HG03571 (cell line): Measurements from ENCODE around the gene C1GALT1.
"Not testable (repeated sequence)": the region's sequence is repeated elsewhere in the genome, so short reads cannot be mapped to it uniquely, and the experiment has no call there.

Experiments used
- ATAC-seq: cut with Tn5 transposase; IDR thresholded peaks from one replicate; pipeline ENCODE4 v1.9.1; 2021; ENCODE audit not compliant: unreplicated experiment

The C1GALT1 gene

DNA sequence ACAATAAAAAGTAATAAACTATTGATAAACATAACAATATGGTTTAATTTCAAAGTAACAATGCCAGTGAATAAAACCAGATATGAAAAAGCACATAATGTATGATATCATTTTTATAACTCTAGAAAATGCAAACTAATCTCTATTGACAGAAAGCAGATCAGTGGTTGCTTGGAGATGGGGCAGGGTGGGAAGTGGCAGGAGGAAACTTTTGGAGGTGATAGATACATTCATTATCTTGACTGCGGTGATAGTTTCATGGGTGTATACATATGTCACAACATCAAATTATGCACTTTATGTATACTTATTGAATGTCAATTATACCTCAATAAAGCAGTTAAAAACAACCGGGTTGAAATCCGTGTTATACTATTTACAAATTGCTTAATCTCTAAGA lies 16.0 kb upstream of the C1GALT1 start:
- ATAC-seq = no peak

DNA sequence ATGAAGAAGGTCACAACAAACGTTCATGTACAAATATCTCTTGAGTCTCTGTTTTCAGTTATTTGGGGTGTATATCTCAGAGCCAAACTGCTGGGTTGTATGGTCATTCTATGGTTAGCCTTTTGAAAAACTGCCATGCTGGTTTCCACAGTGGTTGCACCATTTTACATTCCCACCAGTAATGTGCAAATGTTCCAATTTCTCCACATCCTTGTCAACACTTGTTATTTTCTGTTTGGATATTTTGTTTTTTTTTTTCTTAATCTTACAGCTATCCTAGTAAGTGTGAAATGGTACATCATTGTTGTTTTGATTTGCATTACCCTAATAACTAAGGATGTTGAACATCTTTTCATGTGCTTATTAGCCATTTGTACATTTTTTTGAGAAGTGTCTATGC lies 13.0 kb upstream of the C1GALT1 start:
- ATAC-seq = no peak

DNA sequence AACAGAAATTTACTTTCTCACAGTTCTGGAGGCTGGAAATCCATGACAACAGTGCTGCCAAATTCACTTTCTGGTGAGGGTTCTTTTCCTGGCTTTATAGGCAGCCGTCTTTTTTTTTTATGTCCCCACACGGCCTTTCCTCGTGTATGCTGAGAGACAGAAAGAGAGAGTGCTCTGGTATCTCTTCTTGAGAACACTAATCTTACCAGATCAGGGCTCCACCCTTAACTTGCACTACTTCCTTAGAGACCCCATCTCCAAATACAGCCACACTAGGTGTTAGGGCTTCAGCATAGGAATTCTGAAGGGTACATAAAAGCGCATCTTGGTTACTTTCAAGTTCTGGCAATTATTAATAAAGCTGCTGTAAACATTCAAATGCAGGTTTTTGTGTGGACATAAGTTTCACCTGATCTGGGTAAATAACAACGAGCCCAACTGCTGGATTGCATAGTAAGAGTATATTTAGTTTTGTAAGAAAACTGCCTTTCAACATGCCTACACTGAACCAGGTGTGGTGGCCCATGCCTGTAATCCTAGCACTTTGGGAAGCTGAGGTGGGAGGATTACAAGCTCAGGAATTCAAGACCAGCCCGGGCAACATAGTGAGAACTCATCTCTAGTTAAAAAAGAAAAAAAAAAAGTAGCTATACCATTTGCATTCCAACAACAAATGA lies 8.2 kb upstream of the C1GALT1 start:
- ATAC-seq = no peak

DNA sequence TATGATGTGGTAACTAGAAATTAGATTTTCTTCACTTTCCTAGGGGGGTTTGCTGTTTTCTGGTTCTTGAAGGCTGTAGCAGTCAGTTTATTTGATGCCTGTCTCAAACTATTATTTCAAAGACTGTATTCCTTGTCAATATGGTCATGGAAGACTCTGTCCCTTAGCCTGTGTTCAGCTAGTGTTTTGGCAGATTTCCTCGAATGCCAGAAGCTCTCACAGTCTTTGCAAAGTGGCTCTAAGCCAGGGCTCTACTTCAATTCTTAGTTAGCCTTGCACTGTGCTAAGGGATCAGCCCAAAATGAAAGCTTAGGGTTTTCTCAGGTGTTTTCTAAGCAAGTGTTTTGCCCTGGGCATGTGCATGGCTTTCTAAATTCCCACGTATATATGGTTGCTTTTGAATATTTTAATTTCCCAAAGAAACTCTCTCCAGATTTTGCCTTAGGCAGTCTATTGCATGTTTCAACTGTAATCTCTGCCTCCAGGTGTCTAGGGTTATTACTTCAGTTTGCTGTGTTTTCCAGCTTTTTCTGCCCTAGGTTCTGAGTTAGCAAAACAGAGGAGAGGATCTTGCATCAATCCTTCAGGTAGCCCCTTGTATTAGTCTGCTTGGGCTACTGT lies 7.2 kb upstream of the C1GALT1 start:
- no peak for ATAC-seq

DNA sequence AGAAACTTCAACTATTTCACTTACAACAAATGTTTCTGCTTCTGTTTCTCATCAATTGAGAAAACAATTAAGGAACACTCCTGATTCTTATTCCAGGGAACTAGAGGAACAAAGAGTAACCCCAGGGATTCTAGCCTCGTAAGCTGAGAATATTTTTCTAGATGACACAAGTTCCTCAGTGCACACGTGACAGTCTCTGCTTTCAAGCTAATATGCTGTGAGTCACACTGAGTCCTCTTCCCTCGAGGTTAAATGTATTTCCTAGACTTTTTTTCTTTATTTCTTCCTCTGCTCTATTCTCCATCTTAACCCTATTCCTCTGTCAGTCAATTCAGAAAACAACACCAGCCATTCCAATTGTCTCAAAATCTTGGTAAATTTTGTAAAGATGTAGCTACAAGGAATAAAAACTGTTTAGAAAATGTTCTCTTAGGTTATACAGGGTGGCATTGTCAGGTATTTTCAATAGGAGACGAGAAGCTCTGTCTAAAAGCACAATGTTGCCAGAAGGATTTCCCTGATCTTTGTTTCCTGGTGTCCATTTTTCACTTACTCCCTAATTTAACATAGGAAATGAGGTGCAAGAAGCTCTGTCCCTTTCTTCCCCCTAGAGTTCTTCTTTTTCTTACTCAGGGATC lies 5.8 kb upstream of the C1GALT1 start:
- ATAC-seq = no peak

DNA sequence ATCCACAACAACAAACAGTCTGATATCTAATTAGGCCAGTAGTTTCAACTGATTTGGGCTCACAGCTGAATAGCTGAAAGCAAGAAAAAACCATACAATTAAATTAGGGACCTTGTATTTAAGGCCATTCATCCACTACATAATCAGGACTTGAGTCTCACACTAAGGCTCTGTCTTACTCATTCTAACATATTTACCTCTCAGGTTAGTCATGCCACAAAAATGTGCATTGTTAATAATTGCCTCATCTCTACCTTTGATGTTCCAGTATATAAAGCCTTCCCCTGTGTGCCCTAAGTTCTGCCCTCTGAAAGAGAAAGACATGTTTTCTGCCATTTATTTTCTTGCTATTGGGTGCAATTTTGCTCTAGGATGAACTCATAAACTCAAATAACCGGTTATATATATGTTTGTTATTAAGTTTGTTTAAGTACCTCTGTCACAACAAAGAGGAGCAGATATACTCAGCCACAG lies 5.3 kb upstream of the C1GALT1 start:
- ATAC-seq = no peak

DNA sequence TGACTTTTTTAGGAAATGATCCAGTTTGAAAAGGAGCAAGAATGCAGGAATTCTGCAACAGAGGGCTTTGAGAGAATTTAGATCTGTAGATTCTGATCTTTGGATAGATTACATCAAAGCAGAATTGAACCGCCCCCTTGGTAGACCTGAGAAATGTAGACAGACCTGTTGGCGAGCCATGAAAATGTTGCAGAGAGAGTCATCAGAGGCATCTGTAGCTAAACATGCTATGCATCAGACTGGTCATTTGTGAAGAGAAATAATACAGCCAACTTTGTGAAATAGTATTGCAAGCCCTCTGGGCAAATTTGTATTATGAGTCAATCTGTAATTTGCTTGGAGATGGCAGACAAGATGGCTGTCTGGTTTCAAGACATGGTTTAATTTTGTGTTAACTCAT lies 4.3 kb upstream of the C1GALT1 start:
- no peak for ATAC-seq

DNA sequence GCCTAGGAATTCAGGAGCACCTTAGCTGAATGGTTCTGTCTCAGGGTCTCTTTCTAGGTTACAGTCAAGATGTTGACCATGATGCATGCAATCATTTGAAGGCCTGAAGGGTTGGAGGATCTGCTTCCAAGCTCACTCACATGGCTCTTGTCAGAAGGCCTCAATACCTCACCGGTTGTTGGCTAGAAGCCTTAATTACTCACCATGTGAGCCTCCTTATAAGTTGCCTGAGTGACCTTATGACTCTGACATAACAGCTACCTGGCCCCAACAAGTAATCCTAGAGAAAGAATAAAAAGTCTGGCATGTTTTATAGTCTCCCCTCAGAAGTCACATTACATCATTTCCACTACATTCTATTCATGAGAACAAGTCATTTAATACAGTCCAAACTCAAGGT lies 3.4 kb upstream of the C1GALT1 start:
- no peak for ATAC-seq

DNA sequence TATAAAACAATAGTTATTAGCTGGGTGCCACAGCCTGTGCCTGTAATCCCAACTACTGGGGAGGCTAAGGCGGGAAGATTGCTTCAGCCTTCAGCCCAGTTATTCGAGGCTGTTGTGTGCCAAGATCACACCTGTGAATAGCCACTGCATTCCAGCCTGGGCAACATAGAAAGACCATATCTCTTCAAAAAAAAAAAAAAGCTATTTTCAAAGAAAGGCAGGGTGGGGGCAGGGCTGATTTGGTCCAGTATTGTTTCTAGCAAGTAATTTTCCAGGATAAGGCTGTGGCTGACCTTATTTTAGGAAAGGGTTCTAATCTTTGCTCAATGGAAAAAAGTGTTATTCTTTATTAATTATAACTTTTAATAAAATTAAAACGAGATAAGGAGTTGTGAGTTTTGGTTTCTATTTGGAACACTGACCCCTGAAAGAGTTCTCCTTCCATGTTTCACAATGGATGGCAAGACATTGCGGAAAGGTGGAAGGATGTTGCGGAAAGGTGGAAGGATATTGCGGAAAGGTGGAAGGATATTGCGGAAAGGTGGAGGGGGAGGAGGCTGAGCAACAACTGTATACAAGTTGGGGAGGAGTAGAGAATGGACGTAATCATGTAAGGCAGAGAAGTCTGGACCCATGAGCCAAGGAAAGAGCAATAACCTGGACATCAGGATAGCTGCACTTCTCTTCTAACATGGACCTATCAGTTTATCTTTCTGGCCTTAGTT lies 1.5 kb upstream of the C1GALT1 start:
- ATAC-seq = no peak

DNA sequence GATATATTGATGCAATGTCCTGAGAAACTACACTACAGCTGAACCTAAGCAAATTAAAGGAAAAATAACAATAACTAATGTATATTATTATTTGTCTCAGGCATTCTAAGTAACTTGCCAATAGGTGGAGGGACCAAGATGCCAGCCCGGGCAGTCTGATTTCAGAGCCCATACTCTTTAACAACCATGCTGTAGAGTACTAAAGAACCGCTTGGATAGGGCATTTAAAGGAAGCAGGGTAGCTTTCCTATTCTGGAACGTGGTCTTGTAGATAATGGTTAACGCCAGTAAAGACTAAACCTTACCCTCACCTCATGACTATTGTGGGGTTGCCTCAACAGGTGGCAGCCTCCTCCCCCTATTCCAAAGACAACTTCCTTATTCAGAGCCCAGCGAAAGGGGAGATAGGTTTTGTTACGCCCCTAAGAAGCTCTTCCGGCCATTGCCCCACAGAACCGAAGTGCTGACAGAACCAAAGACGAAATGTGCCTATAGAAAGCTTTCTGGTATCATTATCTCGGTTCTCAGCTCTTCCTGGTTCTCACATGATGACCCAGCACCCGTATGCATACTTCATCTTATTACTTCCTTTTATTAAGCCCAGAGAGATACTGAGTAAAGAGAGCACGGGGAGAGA lies 707 bp upstream of the C1GALT1 start:
- peak; percentile 43 for ATAC-seq

DNA sequence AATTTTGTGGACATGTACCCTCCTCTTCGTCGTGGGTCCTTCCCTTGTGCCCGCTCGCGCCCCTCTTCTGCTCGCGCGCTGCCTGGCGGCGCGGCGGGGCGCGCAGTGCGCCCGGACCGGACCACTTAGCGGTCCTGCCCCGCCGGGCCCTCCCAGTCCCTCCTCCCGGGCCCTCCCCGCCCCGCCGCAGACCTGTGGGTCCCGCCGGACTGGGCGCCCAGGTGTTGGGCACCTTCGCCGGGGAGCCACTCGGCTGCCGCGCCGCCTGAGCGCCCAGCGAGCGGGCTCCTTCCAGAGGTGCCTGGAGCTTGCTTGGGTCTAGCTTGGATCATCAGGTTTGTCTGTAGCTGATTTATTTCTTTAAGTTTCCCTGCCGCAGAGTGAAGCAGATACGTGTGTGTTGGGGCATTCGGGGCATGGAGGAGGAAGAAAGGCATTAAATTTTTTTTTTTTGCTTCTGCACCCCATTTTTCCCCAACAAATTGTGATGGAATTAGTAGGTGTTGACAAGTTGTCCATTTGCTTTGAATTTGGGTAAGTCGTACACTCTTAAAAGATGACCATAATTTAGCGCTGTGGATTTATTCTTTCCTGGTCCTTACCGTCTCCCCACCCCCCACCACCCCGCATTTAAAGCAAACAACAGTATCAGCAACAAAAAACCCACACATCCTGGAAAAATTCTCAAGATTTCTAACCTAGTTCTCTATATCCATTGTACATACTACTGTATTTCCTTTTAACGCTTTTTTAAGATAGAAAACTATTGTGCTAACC lies 905 bp downstream of the C1GALT1 start:
- ATAC-seq = peak; percentile 24

DNA sequence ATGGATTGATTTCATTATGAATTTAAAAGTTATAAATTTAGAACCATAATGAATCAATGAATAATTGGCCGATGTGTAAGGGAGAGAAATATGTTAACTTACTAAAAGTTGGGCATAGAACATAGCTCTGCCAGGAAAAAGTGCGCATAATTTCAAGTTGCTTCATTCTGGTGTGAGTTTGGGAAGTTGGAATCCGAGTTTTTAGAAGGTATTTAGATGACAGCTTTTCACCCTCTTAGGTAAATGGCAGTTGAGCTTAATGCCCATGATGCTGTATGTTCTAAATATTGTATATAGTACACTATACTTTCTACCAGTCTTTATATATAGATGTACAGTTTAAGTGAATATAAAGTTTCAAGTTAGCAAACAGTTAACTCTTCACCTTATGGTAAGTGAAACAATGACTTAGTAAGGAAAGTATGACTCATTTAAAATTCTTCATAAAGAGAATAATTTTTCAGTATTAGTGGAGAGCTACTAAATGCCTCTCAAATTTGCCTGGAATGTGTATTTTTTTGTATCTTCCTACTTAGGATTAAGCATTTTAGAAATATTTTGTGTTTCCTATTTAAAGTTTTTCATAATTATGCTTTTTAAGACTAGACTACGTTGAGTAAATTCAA lies 1.6 kb downstream of the C1GALT1 start:
- no peak for ATAC-seq

DNA sequence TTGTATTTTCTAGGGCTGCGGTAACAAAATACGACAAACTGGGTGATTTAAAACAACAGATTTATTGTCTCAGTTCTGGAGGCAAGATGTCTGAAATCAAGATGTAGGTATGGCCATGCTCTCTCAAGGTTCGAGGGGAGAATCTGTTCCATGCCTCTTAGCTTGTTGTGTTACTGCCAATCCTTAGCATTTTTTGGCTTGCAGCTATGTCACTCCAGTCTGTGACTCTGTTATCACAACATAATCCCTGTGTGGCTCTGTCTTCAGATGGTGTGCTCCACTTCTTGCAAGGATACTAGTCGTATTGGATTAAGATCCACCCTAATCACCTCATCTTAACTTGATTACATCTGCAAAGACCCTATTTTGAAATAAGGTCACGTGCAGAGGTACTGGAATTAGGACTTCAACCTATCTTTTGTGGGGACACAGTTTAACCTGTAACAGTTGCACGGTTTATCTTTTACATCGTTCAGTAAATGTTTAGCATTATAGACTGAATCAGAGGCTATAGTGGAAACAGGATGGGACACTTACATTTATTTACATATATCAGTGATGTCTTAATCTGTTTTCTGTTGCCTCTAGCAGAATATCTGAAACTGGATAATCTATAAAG lies 3.1 kb downstream of the C1GALT1 start:
- ATAC-seq = no peak

DNA sequence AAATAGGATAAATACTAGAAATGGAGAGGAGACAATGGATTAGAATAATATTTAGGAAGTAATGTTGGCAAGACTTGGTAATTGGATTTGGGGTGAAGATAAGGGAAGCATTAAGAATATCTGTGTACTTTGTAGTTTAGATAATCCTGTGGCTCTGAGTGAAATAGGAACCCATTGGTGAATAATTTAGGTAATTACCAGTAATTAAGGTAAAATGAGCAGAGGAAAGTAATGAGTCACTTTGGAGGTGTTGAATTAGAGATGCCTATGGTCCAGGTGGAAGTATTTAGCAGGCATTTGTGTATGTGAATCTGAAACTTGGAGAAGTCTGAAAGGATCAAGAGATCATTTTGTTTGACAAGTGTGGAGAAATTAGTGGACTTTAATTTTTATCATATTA lies 5.7 kb downstream of the C1GALT1 start:
- ATAC-seq = no peak

DNA sequence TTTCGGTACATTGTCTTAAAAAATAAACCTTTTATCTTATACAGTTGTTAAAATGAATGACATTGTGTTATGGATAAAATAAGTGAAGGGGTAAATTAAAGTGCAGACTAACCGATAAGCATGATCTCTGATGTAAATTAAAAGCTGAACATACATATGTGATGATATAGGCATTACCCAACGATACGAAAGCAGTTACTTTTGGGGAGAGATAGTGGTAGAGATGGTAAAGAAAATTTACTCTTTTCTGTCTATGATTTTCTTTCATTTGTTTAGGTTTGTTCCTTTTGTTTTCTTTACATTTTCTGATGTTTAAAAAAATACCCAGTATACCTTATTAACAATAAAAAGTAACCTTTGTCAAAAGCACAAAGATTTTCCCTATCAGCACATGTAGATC lies 6.4 kb downstream of the C1GALT1 start:
- ATAC-seq = no peak

DNA sequence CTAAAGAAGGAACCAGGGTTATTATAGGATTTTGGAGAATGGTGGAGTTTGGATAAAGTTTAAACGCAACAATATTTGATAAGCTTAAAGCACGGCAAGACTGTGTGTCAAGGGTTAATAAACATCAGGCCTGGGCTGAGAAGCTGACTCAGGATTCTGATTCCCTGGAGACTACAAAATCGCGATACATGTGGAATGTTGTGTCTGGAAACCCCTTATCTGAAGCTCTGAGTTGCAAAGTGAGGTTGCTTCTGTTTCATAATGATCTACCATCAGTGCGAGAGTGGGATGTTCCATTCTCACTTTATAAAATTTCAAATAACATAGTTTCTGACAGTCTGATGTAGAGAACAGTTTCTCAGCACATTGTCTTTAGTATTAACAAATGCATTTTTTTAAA lies 7.8 kb downstream of the C1GALT1 start:
- no peak for ATAC-seq

DNA sequence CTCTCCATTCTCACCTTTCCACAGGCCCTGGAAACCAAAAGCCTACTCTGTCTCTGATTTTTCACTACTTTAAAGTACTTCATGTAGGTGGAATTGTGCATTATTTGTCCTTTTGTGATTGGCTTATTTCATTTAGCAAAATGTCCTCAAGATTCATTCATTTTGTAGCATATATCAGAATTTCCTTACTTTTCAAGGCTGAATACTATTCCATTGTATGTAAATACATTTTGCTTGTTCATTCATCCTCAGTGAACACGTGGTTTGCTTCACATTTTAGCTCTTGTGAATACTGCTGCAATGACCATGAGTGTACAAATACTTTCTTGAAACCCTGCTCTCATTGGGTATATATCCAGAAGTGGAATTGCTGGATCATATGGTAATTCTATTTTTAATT lies 8.8 kb downstream of the C1GALT1 start:
- no peak for ATAC-seq

DNA sequence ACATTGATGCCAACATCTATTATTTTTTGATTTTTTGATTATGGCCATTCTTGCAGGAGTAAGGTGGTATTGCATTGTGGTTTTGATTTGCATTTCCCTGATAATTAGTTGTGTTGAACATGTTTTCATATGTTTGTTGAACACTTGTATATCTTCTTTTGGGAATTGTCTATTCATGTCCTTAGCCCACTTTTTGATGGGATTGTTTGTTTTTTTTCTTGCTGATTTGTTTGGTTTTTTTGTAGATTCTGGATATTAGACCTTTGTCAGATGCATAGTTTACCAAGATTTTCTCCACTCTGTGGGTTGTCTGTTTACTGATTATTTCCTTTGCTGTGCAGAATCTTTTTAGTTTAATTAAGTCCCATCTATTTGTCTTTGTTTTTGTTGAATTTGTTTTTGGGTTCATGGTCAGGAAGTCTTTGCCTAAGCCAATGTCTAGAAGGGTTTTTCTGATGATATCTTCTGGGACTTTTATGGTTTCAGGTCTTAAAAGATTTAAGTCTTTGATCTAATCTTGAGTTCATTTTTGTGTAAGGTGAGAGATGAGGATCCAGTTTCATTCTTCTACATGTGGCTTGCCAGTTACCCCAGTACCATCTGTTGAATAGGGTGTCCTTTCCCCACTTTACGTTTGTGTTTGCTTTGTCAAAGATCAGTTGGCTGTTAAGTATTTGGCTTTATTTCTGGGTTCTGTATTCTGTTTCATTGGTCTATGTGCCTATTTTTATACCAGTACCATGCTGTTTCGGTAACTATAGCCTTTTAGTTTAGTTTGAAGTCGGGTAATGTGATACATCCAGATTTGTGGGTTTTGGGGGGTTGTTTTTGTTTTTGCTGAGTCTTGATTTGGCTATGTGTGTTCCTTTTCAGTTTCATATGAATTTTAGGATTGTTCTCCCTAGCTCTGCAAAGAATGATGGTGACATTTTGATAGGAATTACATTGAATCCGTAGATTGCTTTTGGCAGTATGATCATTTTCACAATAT lies 10.7 kb downstream of the C1GALT1 start:
- not testable (repeated sequence) for ATAC-seq
